GM23338 (cell line): ENCODE results near the gene VSIG8. TPM values are rescaled to one million over a fixed set of nuclear protein-coding genes. Genes with fewer than 3 reads are reported as not detected.

Experiments
- ATAC-seq: fragments of 200-7000 bp; cut with Tn5 transposase; 3 replicates; pipeline ENCODE4 v1.9.1; 2020
- DNase-seq: peaks from one replicate; pipeline ENCODE4 v3.0.0-alpha.2; 2015; ENCODE audit warnings: low spot score
- H2AFZ ChIP-seq: fragments of 200-600 bp; sonication (generic); 2 replicates; pipeline ENCODE4 v1.8.0; 2016; ENCODE audit warnings: antibody characterized with exemption, mild to moderate bottlenecking, moderate library complexity
- H3F3A ChIP-seq: fragments of 200-600 bp; sonication (generic); replicated peaks from 2 replicates; pipeline ENCODE4 v1.8.0; 2017; ENCODE audit warnings: antibody characterized with exemption, mixed run types, low read depth
- H3K27ac ChIP-seq: fragments of 200-600 bp; sonication (generic); 2 replicates; pipeline ENCODE4 v1.6.1; 2016; ENCODE audit warnings: low read depth
- H3K27me3 ChIP-seq: fragments of 200-600 bp; sonication (generic); 2 replicates; pipeline ENCODE4 v1.8.0; 2016; ENCODE audit warnings: mild to moderate bottlenecking, mixed run types, moderate library complexity; ENCODE audit not compliant: insufficient read depth
- H3K36me3 ChIP-seq: fragments of 200-600 bp; sonication (generic); 2 replicates; pipeline ENCODE4 v1.8.0; 2016; ENCODE audit warnings: mild to moderate bottlenecking; ENCODE audit not compliant: insufficient read depth
- H3K4me1 ChIP-seq: fragments of 200-600 bp; sonication (generic); 2 replicates; pipeline ENCODE4 v1.8.0; 2016; ENCODE audit warnings: mild to moderate bottlenecking, moderate library complexity; ENCODE audit not compliant: insufficient read depth
- H3K4me2 ChIP-seq: fragments of 200-600 bp; sonication (generic); 2 replicates; pipeline ENCODE4 v1.7.1; 2017; ENCODE audit warnings: mixed run types
- H3K4me3 ChIP-seq: fragments of 200-600 bp; sonication (generic); 2 replicates; pipeline ENCODE4 v1.6.1; 2016; ENCODE audit warnings: mixed run types
- H3K79me2 ChIP-seq: fragments of 200-600 bp; sonication (generic); replicated peaks from 2 replicates; pipeline ENCODE4 v1.8.0; 2017; ENCODE audit warnings: mild to moderate bottlenecking; ENCODE audit not compliant: insufficient read depth
- H3K9me2 ChIP-seq: fragments of 200-600 bp; sonication (generic); 2 replicates; pipeline ENCODE4 v1.8.0; 2017; ENCODE audit not compliant: insufficient read depth
- H4K20me1 ChIP-seq: fragments of 200-600 bp; sonication (generic); replicated peaks from 2 replicates; pipeline ENCODE4 v1.8.0; 2017; ENCODE audit warnings: mild to moderate bottlenecking; ENCODE audit not compliant: insufficient read depth
- H3K27ac Mint-ChIP-seq: 2 replicates; pipeline ENCODE4 v1.8.0; 2020; ENCODE audit warnings: inconsistent platforms, mild to moderate bottlenecking, moderate library complexity, mixed read lengths
- H3K27me3 Mint-ChIP-seq: 3 replicates; pipeline ENCODE4 v1.8.0; 2022; ENCODE audit warnings: low read depth, mild to moderate bottlenecking, moderate library complexity, mixed read lengths, inconsistent platforms; ENCODE audit not compliant: insufficient read depth, poor library complexity
- H3K36me3 Mint-ChIP-seq: 3 replicates; pipeline ENCODE4 v1.8.0; 2021; ENCODE audit warnings: low read depth, mild to moderate bottlenecking, inconsistent platforms, moderate library complexity, mixed read lengths
- H3K4me1 Mint-ChIP-seq: 3 replicates; pipeline ENCODE4 v1.8.0; 2020; ENCODE audit warnings: mild to moderate bottlenecking, inconsistent platforms, mixed read lengths
- H3K4me3 Mint-ChIP-seq: 3 replicates; pipeline ENCODE4 v1.8.0; 2021; ENCODE audit warnings: moderate library complexity, mild to moderate bottlenecking, inconsistent platforms, mixed read lengths
- H3K9me3 Mint-ChIP-seq: 3 replicates; pipeline ENCODE4 v1.8.0; 2020; ENCODE audit warnings: moderate library complexity, mild to moderate bottlenecking, inconsistent platforms, mixed read lengths
- CREB1 ChIP-seq: fragments of 250-450 bp; sonication (Bioruptor Pico); IDR thresholded peaks from 2 replicates; pipeline ENCODE4 v1.5.0; 2020; ENCODE audit warnings: low read depth, mild to moderate bottlenecking, moderate library complexity
- EZH2 ChIP-seq: fragments of 200-600 bp; sonication (generic); IDR thresholded peaks from one replicate; pipeline ENCODE4 v1.8.0; 2017; ENCODE audit warnings: antibody characterized with exemption, mild to moderate bottlenecking, low read depth; ENCODE audit not compliant: unreplicated experiment
- EZH2phosphoT487 ChIP-seq: fragments of 200-600 bp; sonication (generic); IDR thresholded peaks from one replicate; pipeline ENCODE4 v1.8.1; 2018; ENCODE audit warnings: antibody characterized with exemption; ENCODE audit not compliant: unreplicated experiment
- JUNB ChIP-seq: IDR thresholded peaks from one replicate; pipeline ENCODE4 v1.6.1; 2016; ENCODE audit warnings: antibody characterized with exemption; ENCODE audit not compliant: unreplicated experiment
- NANOG ChIP-seq: IDR thresholded peaks from 2 replicates; pipeline ENCODE4 v1.6.1; 2016; ENCODE audit warnings: antibody characterized with exemption, borderline replicate concordance
- POLR2AphosphoS5 ChIP-seq: IDR thresholded peaks from 2 replicates; pipeline ENCODE4 v1.6.1; 2016; ENCODE audit warnings: antibody characterized with exemption, low read depth
- STAT1 ChIP-seq: IDR thresholded peaks from one replicate; pipeline ENCODE4 v1.6.1; 2016; ENCODE audit warnings: antibody characterized with exemption; ENCODE audit not compliant: unreplicated experiment
- ZNF114 ChIP-seq: fragments of 250-450 bp; sonication (Bioruptor Pico); IDR thresholded peaks from 2 replicates; pipeline ENCODE4 v1.5.0; 2020; ENCODE audit warnings: mild to moderate bottlenecking, moderate library complexity
- ZNF331 ChIP-seq: fragments of 250-450 bp; sonication (Bioruptor Pico); IDR thresholded peaks from 2 replicates; pipeline ENCODE4 v1.5.0; 2020; ENCODE audit warnings: low read depth, mild to moderate bottlenecking, moderate library complexity
- polyA plus RNA-seq: library from polyadenylated mRNA; unstranded; fragments of >200 nt; fragmentation: Nextera tagmentation; extraction: Ambion mirVana; gene quantifications from 2 replicates; pipeline ENCODE4 v1.2.1, GENCODE V29; 2016
- total RNA-seq: library from RNA; depleted of rRNA; stranded (reverse); fragments of >200 nt; shearing (Covaris generic); gene quantifications from 2 replicates; pipeline ENCODE4 v1.2.3, GENCODE V29; 2014
- TF ChIP-seq, protein P1 (sequence below), 2 experiments: fragments of 200-600 bp in 1 of 2; sonication (generic) in 1 of 2; conservative IDR thresholded peaks; 2 replicates each; pipeline versions ENCODE4 v1.5.1 to v1.6.1; 2016 to 2017; ENCODE audit warnings: antibody characterized with exemption in 2 of 2, low read depth in 2 of 2, mild to moderate bottlenecking in 2 of 2, moderate library complexity in 1 of 2
- TF ChIP-seq, protein P2 (sequence below): IDR thresholded peaks from 2 replicates; pipeline ENCODE4 v1.6.1; 2016; ENCODE audit warnings: antibody characterized with exemption
- TF ChIP-seq, protein P3 (sequence below): fragments of 250-450 bp; sonication (Bioruptor Pico); IDR thresholded peaks from 2 replicates; pipeline ENCODE4 v1.5.0; 2020; ENCODE audit warnings: mild to moderate bottlenecking, moderate library complexity
- TF ChIP-seq, protein P4 (sequence below): IDR thresholded peaks from one replicate; pipeline ENCODE4 v1.6.1; 2018; ENCODE audit warnings: antibody characterized with exemption; ENCODE audit not compliant: unreplicated experiment

VSIG8 gene
- total and polyA plus RNA-seq, 2 experiments from 2014 or later, result not detected

DNA sequence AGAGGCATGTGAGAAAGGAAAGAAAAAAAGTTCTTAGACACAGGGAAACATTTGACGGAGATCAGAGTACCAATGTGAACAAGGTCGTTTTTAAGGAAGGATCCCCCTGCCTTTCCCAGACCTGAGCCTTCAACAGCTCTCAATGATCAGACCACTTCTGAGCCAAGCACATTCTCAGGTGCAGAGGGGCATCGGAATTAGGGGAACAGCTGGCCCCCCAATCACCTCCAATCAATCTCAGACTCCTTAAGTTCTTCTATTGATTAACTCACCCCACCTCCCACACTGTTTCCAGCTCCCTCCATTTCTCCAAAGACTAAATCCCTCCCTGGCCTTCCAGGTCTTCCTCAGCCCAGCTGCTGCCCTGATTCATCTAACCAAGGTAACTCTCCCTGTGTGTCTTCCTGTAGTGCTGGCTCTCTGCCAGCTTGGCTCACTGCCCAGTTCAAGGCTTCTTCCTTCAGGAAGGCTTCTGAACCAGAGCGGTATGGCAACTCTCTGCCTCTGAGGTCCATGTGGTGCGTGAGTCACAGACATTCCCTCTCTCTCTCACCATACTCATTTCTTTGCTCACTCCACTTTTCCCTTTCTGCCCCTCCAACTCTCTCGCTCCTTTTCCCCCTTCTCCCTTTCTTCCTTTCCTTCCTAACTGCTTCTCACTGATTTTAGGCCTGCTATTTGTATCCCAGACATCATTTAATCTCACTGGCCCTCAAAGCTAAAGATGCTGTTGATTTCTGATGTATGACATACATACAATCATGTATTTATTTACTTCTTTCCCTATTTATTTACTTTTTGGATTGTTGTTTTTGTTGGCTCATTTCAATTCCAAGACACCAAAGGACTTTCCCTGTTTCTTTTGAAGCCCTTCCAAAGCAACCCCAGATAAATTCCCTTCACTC, 19.4 kb upstream of the VSIG8 start:
- H3K27ac ChIP-seq, result no peak overlapping the region
- Mint-ChIP-seq H3K36me3 (no peaks in the 10 kb centered on the region), H3K4me1 (no peaks in the 10 kb centered on the region), H3K27me3 (no peaks in the 10 kb centered on the region), H3K4me3 (no peak overlapping the region), H3K27ac (no peak overlapping the region), H3K9me3 (no peaks in the 10 kb centered on the region)
- no peak overlapping the region for H3K4me2 ChIP-seq
- no peaks in the 10 kb centered on the region for H4K20me1 ChIP-seq
- no peaks in the 10 kb centered on the region for H3K9me2 ChIP-seq
- no peaks in the 10 kb centered on the region for H3F3A ChIP-seq
- H3K79me2 ChIP-seq, result no peaks in the 10 kb centered on the region
- ATAC-seq (no peak), DNase-seq (no peak)
- no peak for TF ChIP-seq ZNF114 (CRISPR knock-in tag)
- TF ChIP-seq JUNB, result no peak
- TF ChIP-seq, protein P1, sequence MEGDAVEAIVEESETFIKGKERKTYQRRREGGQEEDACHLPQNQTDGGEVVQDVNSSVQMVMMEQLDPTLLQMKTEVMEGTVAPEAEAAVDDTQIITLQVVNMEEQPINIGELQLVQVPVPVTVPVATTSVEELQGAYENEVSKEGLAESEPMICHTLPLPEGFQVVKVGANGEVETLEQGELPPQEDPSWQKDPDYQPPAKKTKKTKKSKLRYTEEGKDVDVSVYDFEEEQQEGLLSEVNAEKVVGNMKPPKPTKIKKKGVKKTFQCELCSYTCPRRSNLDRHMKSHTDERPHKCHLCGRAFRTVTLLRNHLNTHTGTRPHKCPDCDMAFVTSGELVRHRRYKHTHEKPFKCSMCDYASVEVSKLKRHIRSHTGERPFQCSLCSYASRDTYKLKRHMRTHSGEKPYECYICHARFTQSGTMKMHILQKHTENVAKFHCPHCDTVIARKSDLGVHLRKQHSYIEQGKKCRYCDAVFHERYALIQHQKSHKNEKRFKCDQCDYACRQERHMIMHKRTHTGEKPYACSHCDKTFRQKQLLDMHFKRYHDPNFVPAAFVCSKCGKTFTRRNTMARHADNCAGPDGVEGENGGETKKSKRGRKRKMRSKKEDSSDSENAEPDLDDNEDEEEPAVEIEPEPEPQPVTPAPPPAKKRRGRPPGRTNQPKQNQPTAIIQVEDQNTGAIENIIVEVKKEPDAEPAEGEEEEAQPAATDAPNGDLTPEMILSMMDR (conservative IDR thresholded peaks at IDR 0.05; ENCODE audit: low read depth in 2 of 2), result no peak
- TF ChIP-seq, protein P2, sequence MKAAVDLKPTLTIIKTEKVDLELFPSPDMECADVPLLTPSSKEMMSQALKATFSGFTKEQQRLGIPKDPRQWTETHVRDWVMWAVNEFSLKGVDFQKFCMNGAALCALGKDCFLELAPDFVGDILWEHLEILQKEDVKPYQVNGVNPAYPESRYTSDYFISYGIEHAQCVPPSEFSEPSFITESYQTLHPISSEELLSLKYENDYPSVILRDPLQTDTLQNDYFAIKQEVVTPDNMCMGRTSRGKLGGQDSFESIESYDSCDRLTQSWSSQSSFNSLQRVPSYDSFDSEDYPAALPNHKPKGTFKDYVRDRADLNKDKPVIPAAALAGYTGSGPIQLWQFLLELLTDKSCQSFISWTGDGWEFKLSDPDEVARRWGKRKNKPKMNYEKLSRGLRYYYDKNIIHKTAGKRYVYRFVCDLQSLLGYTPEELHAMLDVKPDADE, result no peak
- TF ChIP-seq, protein P3, sequence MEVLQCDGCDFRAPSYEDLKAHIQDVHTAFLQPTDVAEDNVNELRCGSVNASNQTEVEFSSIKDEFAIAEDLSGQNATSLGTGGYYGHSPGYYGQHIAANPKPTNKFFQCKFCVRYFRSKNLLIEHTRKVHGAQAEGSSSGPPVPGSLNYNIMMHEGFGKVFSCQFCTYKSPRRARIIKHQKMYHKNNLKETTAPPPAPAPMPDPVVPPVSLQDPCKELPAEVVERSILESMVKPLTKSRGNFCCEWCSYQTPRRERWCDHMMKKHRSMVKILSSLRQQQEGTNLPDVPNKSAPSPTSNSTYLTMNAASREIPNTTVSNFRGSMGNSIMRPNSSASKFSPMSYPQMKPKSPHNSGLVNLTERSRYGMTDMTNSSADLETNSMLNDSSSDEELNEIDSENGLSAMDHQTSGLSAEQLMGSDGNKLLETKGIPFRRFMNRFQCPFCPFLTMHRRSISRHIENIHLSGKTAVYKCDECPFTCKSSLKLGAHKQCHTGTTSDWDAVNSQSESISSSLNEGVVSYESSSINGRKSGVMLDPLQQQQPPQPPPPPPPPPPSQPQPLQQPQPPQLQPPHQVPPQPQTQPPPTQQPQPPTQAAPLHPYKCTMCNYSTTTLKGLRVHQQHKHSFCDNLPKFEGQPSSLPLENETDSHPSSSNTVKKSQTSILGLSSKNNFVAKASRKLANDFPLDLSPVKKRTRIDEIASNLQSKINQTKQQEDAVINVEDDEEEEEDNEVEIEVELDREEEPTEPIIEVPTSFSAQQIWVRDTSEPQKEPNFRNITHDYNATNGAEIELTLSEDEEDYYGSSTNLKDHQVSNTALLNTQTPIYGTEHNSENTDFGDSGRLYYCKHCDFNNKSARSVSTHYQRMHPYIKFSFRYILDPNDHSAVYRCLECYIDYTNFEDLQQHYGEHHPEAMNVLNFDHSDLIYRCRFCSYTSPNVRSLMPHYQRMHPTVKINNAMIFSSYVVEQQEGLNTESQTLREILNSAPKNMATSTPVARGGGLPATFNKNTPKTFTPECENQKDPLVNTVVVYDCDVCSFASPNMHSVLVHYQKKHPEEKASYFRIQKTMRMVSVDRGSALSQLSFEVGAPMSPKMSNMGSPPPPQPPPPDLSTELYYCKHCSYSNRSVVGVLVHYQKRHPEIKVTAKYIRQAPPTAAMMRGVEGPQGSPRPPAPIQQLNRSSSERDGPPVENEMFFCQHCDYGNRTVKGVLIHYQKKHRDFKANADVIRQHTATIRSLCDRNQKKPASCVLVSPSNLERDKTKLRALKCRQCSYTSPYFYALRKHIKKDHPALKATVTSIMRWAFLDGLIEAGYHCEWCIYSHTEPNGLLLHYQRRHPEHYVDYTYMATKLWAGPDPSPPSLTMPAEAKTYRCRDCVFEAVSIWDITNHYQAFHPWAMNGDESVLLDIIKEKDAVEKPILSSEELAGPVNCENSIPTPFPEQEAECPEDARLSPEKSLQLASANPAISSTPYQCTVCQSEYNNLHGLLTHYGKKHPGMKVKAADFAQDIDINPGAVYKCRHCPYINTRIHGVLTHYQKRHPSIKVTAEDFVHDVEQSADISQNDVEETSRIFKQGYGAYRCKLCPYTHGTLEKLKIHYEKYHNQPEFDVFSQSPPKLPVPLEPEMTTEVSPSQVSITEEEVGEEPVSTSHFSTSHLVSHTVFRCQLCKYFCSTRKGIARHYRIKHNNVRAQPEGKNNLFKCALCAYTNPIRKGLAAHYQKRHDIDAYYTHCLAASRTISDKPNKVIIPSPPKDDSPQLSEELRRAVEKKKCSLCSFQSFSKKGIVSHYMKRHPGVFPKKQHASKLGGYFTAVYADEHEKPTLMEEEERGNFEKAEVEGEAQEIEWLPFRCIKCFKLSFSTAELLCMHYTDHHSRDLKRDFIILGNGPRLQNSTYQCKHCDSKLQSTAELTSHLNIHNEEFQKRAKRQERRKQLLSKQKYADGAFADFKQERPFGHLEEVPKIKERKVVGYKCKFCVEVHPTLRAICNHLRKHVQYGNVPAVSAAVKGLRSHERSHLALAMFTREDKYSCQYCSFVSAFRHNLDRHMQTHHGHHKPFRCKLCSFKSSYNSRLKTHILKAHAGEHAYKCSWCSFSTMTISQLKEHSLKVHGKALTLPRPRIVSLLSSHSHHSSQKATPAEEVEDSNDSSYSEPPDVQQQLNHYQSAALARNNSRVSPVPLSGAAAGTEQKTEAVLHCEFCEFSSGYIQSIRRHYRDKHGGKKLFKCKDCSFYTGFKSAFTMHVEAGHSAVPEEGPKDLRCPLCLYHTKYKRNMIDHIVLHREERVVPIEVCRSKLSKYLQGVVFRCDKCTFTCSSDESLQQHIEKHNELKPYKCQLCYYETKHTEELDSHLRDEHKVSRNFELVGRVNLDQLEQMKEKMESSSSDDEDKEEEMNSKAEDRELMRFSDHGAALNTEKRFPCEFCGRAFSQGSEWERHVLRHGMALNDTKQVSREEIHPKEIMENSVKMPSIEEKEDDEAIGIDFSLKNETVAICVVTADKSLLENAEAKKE, result no peak
- no peak for TF ChIP-seq CREB1 (CRISPR knock-in tag)
- no peak for TF ChIP-seq EZH2phosphoT487
- no peak for TF ChIP-seq POLR2AphosphoS5
- no peak for TF ChIP-seq NANOG
- no peak for TF ChIP-seq EZH2
- TF ChIP-seq ZNF331, result no peak
- TF ChIP-seq STAT1, result no peak
- TF ChIP-seq, protein P4, sequence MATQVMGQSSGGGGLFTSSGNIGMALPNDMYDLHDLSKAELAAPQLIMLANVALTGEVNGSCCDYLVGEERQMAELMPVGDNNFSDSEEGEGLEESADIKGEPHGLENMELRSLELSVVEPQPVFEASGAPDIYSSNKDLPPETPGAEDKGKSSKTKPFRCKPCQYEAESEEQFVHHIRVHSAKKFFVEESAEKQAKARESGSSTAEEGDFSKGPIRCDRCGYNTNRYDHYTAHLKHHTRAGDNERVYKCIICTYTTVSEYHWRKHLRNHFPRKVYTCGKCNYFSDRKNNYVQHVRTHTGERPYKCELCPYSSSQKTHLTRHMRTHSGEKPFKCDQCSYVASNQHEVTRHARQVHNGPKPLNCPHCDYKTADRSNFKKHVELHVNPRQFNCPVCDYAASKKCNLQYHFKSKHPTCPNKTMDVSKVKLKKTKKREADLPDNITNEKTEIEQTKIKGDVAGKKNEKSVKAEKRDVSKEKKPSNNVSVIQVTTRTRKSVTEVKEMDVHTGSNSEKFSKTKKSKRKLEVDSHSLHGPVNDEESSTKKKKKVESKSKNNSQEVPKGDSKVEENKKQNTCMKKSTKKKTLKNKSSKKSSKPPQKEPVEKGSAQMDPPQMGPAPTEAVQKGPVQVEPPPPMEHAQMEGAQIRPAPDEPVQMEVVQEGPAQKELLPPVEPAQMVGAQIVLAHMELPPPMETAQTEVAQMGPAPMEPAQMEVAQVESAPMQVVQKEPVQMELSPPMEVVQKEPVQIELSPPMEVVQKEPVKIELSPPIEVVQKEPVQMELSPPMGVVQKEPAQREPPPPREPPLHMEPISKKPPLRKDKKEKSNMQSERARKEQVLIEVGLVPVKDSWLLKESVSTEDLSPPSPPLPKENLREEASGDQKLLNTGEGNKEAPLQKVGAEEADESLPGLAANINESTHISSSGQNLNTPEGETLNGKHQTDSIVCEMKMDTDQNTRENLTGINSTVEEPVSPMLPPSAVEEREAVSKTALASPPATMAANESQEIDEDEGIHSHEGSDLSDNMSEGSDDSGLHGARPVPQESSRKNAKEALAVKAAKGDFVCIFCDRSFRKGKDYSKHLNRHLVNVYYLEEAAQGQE, result no peak
- no peak overlapping the region for H3K4me3 ChIP-seq
- no peaks in the 10 kb centered on the region for H3K36me3 ChIP-seq
- H3K27me3 ChIP-seq, result no peaks in the 10 kb centered on the region
- peak overlapping the region; percentile 74; the same call in 1 of the 2 replicates for H2AFZ ChIP-seq
- peaks cover 5% of the 10 kb centered on the region; the same call in 1 of the 2 replicates for H3K4me1 ChIP-seq
